ENCODE data around the gene ZNF385C. TPM values are rescaled to one million over a fixed set of nuclear protein-coding genes. Genes with fewer than 3 reads are reported as not detected.

The ZNF385C gene
- total RNA-seq, 4 donors from 2014 or later: 0.18 to 0.38 TPM; not detected in 2

DNA sequence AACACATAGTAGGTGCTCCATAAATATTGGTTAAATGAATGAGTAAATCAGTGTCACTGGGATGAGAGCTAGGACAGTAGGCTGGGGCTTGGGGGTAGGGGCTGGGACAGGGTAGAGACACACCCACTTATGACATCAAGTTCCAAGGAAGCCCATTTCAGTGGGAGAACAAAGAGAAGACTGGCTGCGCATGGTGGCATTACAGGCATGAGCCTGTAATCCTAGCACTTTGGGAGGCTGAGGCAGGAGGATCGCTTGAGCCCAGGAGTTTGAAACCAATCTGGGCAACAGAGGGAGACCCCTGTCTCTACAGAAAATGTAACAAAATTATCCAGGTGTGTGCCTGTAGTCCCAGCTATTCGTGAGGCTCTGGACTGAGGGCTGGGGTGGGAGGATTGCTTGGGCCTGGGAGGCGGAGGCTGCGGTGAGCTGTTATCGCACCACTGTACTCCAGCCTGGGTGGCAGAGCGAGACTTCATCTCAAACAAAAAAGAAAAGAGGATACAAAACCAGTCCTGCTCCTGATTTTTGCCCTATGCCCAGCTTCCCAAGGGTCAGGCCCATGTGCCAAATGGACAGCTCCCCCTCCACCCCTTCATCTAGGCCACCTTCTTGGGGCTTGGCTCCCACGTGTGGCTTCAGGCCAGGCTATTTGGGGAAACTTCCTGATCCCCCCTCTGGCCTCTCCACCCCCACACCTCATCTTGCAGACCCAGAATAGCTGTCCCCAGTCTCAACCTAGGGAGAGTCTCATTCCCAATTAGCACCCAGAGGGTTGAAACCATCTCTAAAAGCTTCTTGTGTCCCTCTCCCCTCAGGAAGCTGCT lies 7.1 kb downstream of the ZNF385C start:
- WGBS, 2 donors: 83 to 84% methylated on average over 6 to 8 of the region's 8 CpGs
- H3K36me3 ChIP-seq: no peaks in the 10 kb centered on the region
- intact Hi-C loops (cut with DNase I): no loop called here

GRCh38 chr17:42088736-42089135 lies 9.5 kb downstream of the ZNF385C start:
- Histone ChIP-seq H3K4me3 (no peak overlapping the region), H3K27me3 (peaks cover 0 to 26% (median 0%) of the 10 kb centered on the region in 4 donors), H3K36me3 (no peaks in the 10 kb centered on the region), H3K4me1 (no peaks in the 10 kb centered on the region), H3K9me3 (no peaks in the 10 kb centered on the region), H3K27ac (no peak overlapping the region)
- TF ChIP-seq CTCF (IDR thresholded peaks at IDR 0.05) (no peak), POLR2A (IDR thresholded peaks at IDR 0.05) (no peak)
- no peak for DNase-seq
- intact Hi-C loops (cut with DNase I): no loop called here
- WGBS, 2 donors: 85 to 86% methylated on average over 7 to 8 of the region's 8 CpGs

More for the DNA sequence above, 7.1 kb downstream of the ZNF385C start:
- TF ChIP-seq CTCF (IDR thresholded peaks at IDR 0.05): no peak
- no peak for TF ChIP-seq POLR2A (IDR thresholded peaks at IDR 0.05)
- Histone ChIP-seq H3K9me3 (no peaks in the 10 kb centered on the region), H3K4me3 (no peak overlapping the region), H3K27me3 (peaks cover 0 to 42% (median 0%) of the 10 kb centered on the region in 4 donors), H3K27ac (no peak overlapping the region), H3K4me1 (no peaks in the 10 kb centered on the region)
- DNase-seq: no peak

- no peak for DNase-seq
- WGBS, 2 donors: 75 to 77% methylated on average over 8 to 18 of the region's 20 CpGs
- Histone ChIP-seq H3K27ac (no peak overlapping the region), H3K27me3 (peaks cover 0 to 26% (median 0%) of the 10 kb centered on the region in 4 donors), H3K36me3 (no peaks in the 10 kb centered on the region), H3K9me3 (no peaks in the 10 kb centered on the region), H3K4me3 (no peak overlapping the region), H3K4me1 (no peaks in the 10 kb centered on the region)
- no peak for TF ChIP-seq CTCF (IDR thresholded peaks at IDR 0.05)
- TF ChIP-seq POLR2A (IDR thresholded peaks at IDR 0.05): no peak
- intact Hi-C loops (cut with DNase I): no loop called here
Observed at GRCh38 chr17:42087736-42088705, 10.3 kb downstream of the ZNF385C start.

DNA sequence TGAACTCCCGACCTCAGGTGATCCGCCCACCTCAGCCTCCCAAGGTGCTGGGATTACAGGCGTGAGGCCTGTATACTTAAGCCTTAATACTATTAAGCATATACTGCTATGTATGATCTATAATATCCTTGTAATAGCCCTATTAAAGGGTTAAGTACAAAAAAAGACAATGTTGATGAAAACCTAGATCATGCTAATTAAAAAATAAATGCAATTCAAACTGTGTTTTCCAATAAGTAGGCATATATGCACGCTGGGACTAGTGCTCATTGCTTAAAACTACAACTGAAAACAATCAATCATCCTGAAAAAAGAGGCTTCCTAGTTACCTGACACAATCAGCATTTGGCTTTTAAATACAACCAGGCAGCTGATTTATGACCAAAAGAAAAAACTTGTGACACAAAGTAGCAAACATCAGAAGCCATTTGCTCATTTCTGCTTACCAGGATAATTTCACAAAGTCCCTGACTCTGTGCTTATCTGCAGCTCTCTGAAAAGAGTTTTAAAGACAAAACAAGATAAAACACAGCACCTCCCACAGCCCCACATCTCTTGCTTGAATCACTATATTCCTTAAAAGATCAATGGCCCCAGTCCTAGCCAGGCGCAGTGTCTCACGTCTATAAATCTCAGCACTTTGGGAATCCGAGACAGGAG lies 11.1 kb downstream of the ZNF385C start:
- no peaks in the 10 kb centered on the region for H3K9me3 ChIP-seq
- no peak overlapping the region for H3K27ac ChIP-seq
- peaks cover 0 to 25% (median 0%) of the 10 kb centered on the region in 4 donors for H3K27me3 ChIP-seq
- H3K4me1 ChIP-seq: no peaks in the 10 kb centered on the region
- intact Hi-C loops (cut with DNase I): no loop called here
- no peaks in the 10 kb centered on the region for H3K36me3 ChIP-seq
- no peak overlapping the region for H3K4me3 ChIP-seq
- DNase-seq: no peak
- 61 to 70% methylated on average over 6 to 7 of the region's 7 CpGs for WGBS, 2 donors
- TF ChIP-seq POLR2A (IDR thresholded peaks at IDR 0.05) (no peak), CTCF (IDR thresholded peaks at IDR 0.05) (no peak)

Measured in esophagus squamous epithelium (tissue), 5 donors.